IgD-negative memory B cell (primary cell): ENCODE results near the gene CDRT4. TPM values are rescaled to one million over a fixed set of nuclear protein-coding genes. Genes with fewer than 3 reads are reported as not detected.

Experiments used
- H3K27ac Mint-ChIP-seq, 3 donors: one replicate each; pipeline ENCODE4 v1.8.0; 2020 to 2022; ENCODE audit warnings: mild to moderate bottlenecking in 3 of 3, mixed read lengths in 3 of 3, moderate library complexity in 1 of 3
- H3K27me3 Mint-ChIP-seq: one replicate; pipeline ENCODE4 v1.8.0; 2021; ENCODE audit warnings: mixed read lengths
- H3K36me3 Mint-ChIP-seq: one replicate; pipeline ENCODE4 v1.8.0; 2020; ENCODE audit warnings: mild to moderate bottlenecking, mixed read lengths
- H3K4me1 Mint-ChIP-seq, 3 donors: one replicate each; pipeline ENCODE4 v1.8.0; 2020 to 2022; ENCODE audit warnings: mixed read lengths in 3 of 3, mild to moderate bottlenecking in 1 of 3
- H3K4me3 Mint-ChIP-seq, 4 donors: one replicate each; pipeline ENCODE4 v1.8.0; 2020 to 2022; ENCODE audit warnings: mild to moderate bottlenecking in 4 of 4, mixed read lengths in 4 of 4, moderate library complexity in 3 of 4
- H3K9me3 Mint-ChIP-seq, 3 donors: one replicate each; pipeline ENCODE4 v1.8.0; 2020 to 2021; ENCODE audit warnings: mixed read lengths in 3 of 3, mild to moderate bottlenecking in 1 of 3
- polyA plus RNA-seq: library from polyadenylated mRNA; unstranded; fragments of 300-500 nt; fragmentation: Illumina TruSeq; gene quantifications from one replicate; pipeline ENCODE4 v1.2.3, GENCODE V29; 2021

Gene CDRT4
- polyA plus RNA-seq, 1 donor from 2014 or later = 0.50 TPM

DNA sequence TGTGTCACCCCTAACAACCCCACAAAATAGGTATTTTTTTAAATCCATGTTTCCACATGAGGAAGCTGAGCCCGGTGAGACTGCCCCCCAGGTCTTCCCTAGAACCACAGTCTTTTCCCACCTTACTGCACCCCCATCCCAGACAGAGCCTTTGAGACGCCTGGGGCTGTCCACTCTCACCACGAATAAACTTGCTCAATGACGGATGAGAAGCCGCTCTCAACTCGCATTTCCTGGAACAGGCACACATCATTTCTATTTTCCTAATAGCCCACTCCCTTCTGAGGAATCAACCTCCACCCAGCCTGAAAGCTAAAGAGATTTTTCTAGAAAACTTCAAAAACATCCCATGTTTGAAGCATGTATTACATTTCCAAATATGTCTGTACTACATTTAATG is 14.1 kb upstream of the CDRT4 start:
- H3K9me3 Mint-ChIP-seq = no peaks in the 10 kb centered on the region
- no peak overlapping the region for H3K4me3 Mint-ChIP-seq
- H3K27me3 Mint-ChIP-seq = no peaks in the 10 kb centered on the region
- no peak overlapping the region for H3K27ac Mint-ChIP-seq
- peaks cover 5% of the 10 kb centered on the region for H3K36me3 Mint-ChIP-seq
- H3K4me1 Mint-ChIP-seq = peaks cover 0 to 2% (median 0%) of the 10 kb centered on the region in 3 donors

DNA sequence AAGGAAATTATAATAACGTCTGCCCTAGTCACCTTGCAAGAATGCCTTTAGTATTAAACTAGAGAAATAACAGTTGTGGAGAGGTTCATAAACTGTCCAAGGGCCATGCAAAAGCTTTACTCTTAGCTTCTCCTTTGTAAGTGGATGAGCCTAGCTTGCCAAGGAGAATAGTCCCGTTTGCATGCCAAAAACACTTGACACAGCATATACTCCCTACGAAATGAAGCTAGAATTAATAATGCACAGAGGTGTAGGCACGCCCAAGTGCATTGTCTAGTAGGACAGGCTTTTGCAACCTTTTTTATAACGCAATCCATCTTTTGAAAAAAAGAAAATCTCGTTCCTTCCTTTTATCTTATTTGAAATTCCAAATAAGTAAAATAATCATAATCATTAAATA is 12.8 kb upstream of the CDRT4 start:
- no peaks in the 10 kb centered on the region for H3K9me3 Mint-ChIP-seq

GRCh38 chr17:15479703-15480102 is 12.3 kb upstream of the CDRT4 start:
- H3K9me3 Mint-ChIP-seq = no peaks in the 10 kb centered on the region
- H3K36me3 Mint-ChIP-seq = peaks cover 5% of the 10 kb centered on the region
- no peak overlapping the region for H3K4me3 Mint-ChIP-seq
- H3K27ac Mint-ChIP-seq = peak overlapping the region in 1 of 3 donors; percentile 69
- H3K27me3 Mint-ChIP-seq = no peaks in the 10 kb centered on the region
- H3K4me1 Mint-ChIP-seq = no peaks in the 10 kb centered on the region

More for the DNA sequence above, 12.8 kb upstream of the CDRT4 start:
- H3K4me3 Mint-ChIP-seq = no peak overlapping the region
- no peaks in the 10 kb centered on the region for H3K27me3 Mint-ChIP-seq
- H3K4me1 Mint-ChIP-seq = no peaks in the 10 kb centered on the region
- H3K27ac Mint-ChIP-seq = no peak overlapping the region
- H3K36me3 Mint-ChIP-seq = peaks cover 2% of the 10 kb centered on the region

DNA sequence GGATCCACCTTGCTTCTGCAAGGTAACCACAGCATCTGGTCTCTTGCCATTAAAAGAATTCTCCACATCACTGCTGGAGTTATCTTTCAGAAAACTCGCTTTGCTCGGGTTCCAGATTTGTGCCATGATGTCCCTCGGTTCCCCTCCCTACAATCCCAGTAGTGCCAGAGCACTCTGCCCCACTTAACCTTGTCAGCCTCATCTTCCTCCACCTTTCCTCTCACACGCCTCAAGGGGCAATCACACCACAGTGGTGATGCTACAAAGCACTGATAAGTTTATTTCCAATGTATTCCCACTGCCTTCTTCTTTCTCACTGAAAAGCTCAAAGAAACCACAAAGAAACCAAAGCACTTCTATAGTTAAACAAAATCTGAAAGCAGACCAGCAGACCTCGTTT is 11.4 kb upstream of the CDRT4 start:
- H3K27ac Mint-ChIP-seq = no peak overlapping the region
- no peak overlapping the region for H3K4me3 Mint-ChIP-seq
- no peaks in the 10 kb centered on the region for H3K27me3 Mint-ChIP-seq
- no peaks in the 10 kb centered on the region for H3K4me1 Mint-ChIP-seq
- H3K9me3 Mint-ChIP-seq = no peaks in the 10 kb centered on the region
- peaks cover 9% of the 10 kb centered on the region for H3K36me3 Mint-ChIP-seq

DNA sequence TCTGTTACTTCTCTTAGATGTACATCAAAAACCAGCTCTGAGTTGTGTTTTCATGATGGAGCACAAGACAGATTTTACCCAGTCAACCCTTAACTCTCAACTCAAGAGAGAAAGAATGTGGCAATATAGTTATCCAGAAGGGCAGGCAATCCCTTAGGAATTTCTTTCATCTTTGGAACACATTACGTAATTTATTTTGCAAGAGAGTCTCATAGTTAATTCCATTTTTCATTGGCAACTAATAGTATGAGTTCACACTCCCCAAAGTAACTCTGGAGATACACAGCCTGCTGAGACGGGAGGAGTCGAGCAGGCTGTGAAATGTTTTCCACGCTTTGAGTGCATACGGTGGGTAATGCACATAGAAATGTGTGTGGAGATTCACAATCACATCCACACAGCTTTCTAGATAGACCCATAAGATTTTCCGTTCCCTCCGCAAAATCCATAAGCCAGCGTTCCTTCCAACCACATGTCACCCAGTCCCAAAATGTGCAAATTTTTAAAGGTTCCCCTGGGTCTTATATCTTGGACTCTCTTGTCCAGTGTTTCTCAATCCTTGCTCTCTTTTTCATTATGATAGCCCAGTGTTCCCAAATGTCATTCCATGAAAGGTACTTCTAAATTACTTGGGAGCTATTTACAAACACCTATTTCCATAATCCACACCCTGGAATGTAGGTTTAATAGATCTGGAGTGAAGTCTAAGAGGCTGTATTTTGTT is 8.4 kb upstream of the CDRT4 start:
- H3K27me3 Mint-ChIP-seq = no peaks in the 10 kb centered on the region
- H3K36me3 Mint-ChIP-seq = peaks cover 9% of the 10 kb centered on the region
- no peak overlapping the region for H3K27ac Mint-ChIP-seq
- no peaks in the 10 kb centered on the region for H3K4me1 Mint-ChIP-seq
- H3K4me3 Mint-ChIP-seq = no peak overlapping the region
- no peaks in the 10 kb centered on the region for H3K9me3 Mint-ChIP-seq

- H3K4me3 Mint-ChIP-seq = no peak overlapping the region
- peaks cover 7% of the 10 kb centered on the region for H3K36me3 Mint-ChIP-seq
- no peaks in the 10 kb centered on the region for H3K27me3 Mint-ChIP-seq
- H3K27ac Mint-ChIP-seq = no peak overlapping the region
- H3K4me1 Mint-ChIP-seq = no peaks in the 10 kb centered on the region
- no peaks in the 10 kb centered on the region for H3K9me3 Mint-ChIP-seq
Measured at GRCh38 chr17:15472891-15473290, 5.5 kb upstream of the CDRT4 start.

DNA sequence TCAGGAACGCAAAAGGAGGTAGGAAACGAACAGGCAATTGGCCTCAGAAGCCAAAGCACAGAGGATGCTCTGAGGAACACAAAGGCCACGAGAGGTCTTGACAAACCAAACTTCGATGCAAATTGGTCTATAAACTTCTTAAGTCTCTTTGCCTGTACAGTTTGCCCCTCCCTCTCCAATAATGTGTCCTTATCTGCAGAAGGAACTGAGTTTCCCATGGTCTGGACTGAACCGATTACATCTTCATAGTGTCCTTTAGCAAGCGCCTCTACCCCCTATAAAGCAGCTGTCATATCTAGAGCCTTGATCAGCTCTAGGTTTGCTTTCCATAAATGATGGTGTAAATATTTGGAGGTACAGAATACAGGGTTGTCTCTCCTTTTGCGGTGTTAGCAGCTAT is 3.1 kb upstream of the CDRT4 start:
- Mint-ChIP-seq H3K4me3 (no peak overlapping the region), H3K36me3 (peaks cover 7% of the 10 kb centered on the region), H3K9me3 (no peaks in the 10 kb centered on the region), H3K27ac (no peak overlapping the region), H3K27me3 (no peaks in the 10 kb centered on the region), H3K4me1 (no peaks in the 10 kb centered on the region)

- Mint-ChIP-seq H3K9me3 (no peaks in the 10 kb centered on the region), H3K27me3 (no peaks in the 10 kb centered on the region), H3K4me1 (no peaks in the 10 kb centered on the region), H3K36me3 (peaks cover 4% of the 10 kb centered on the region), H3K27ac (no peak overlapping the region), H3K4me3 (no peak overlapping the region)
Measured at GRCh38 chr17:15469260-15469659, 1.8 kb upstream of the CDRT4 start.

- H3K4me1 Mint-ChIP-seq = no peaks in the 10 kb centered on the region
- no peak overlapping the region for H3K27ac Mint-ChIP-seq
- peaks cover under 1% of the 10 kb centered on the region for H3K36me3 Mint-ChIP-seq
- H3K9me3 Mint-ChIP-seq = no peaks in the 10 kb centered on the region
- H3K4me3 Mint-ChIP-seq = no peak overlapping the region
- no peaks in the 10 kb centered on the region for H3K27me3 Mint-ChIP-seq
Measured at GRCh38 chr17:15468126-15468525, 705 bp upstream of the CDRT4 start.

GRCh38 chr17:15466131-15466530 is 1.3 kb downstream of the CDRT4 start:
- H3K9me3 Mint-ChIP-seq = peaks cover 0 to 3% (median 3%) of the 10 kb centered on the region in 3 donors
- H3K4me1 Mint-ChIP-seq = no peaks in the 10 kb centered on the region
- H3K27ac Mint-ChIP-seq = no peak overlapping the region
- no peak overlapping the region for H3K4me3 Mint-ChIP-seq
- peaks cover 7% of the 10 kb centered on the region for H3K36me3 Mint-ChIP-seq
- H3K27me3 Mint-ChIP-seq = no peaks in the 10 kb centered on the region

DNA sequence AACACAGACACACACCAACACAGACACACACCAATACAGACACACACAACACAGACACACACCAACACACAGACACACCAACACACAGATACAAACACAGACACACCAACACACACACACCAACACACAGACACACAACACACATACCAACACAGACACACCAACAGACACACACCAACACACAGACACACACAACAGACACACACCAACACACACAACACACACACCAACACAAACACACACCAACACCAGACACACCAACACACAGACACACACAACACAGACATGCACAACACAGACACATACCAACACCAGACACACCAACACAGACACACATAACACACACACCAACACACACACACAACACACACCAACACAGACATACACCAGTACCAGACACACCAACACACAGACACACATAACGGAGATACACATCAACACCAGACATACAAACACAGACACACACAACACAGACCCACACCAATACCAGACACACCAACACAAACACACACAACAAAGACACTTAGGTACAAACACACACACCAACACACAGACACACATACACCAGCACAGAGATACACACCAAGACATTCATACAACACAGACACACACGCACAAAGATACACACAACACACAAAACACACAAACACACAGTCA is 2.2 kb downstream of the CDRT4 start:
- H3K4me1 Mint-ChIP-seq = no peaks in the 10 kb centered on the region
- no peaks in the 10 kb centered on the region for H3K27me3 Mint-ChIP-seq
- H3K9me3 Mint-ChIP-seq = peaks cover 0 to 3% (median 3%) of the 10 kb centered on the region in 3 donors
- peaks cover 7% of the 10 kb centered on the region for H3K36me3 Mint-ChIP-seq
- H3K27ac Mint-ChIP-seq = no peak overlapping the region
- H3K4me3 Mint-ChIP-seq = no peak overlapping the region

GRCh38 chr17:15464231-15464985 is 3.0 kb downstream of the CDRT4 start:
- H3K4me1 Mint-ChIP-seq = no peaks in the 10 kb centered on the region
- H3K4me3 Mint-ChIP-seq = no peak overlapping the region
- H3K27me3 Mint-ChIP-seq = no peaks in the 10 kb centered on the region
- H3K9me3 Mint-ChIP-seq = peaks cover 0 to 3% (median 3%) of the 10 kb centered on the region in 3 donors
- no peak overlapping the region for H3K27ac Mint-ChIP-seq
- H3K36me3 Mint-ChIP-seq = peaks cover 10% of the 10 kb centered on the region

GRCh38 chr17:15462976-15463772 is 4.2 kb downstream of the CDRT4 start:
- Mint-ChIP-seq H3K9me3 (peaks cover 0 to 3% (median 3%) of the 10 kb centered on the region in 3 donors), H3K27ac (peak overlapping the region in 1 of 3 donors; percentile 42), H3K4me1 (no peaks in the 10 kb centered on the region), H3K27me3 (no peaks in the 10 kb centered on the region), H3K4me3 (no peak overlapping the region), H3K36me3 (peaks cover 10% of the 10 kb centered on the region)

- no peak overlapping the region for H3K4me3 Mint-ChIP-seq
- H3K27me3 Mint-ChIP-seq = no peaks in the 10 kb centered on the region
- H3K4me1 Mint-ChIP-seq = no peaks in the 10 kb centered on the region
- H3K9me3 Mint-ChIP-seq = peaks cover 0 to 13% (median 6%) of the 10 kb centered on the region in 3 donors
- no peak overlapping the region for H3K27ac Mint-ChIP-seq
- peaks cover 15% of the 10 kb centered on the region for H3K36me3 Mint-ChIP-seq
Measured at GRCh38 chr17:15457723-15458094, 9.7 kb downstream of the CDRT4 start.
